ENCODE results near the gene PRKAR2A. TPM values are rescaled to one million over a fixed set of nuclear protein-coding genes. Genes with fewer than 3 reads are reported as not detected.

Gene PRKAR2A
- total RNA-seq, 1 experiment from 2014 or later: 51.5 TPM

DNA sequence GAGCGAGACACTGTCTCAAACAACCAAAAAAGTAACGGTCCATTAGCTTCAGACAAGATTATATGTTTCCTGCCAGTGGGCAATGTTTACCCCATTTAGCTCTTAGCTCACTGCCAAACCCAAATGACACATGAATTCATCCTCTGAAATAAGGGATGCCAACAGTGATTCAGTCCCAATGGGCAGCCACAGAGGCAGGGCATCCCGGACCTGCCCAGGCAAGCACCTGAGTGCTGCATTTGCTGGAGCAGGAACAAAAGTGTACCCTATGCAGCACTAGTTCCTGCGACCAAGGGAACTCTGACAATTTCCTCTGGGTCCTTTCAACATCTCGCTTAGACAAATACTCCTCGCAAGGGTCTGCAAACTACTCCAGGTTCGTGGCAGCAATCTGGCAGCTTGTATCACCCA is 138.6 kb downstream of the PRKAR2A start:
- Histone ChIP-seq H2AFZ (ENCODE audit: low read length) (no peak overlapping the region), H3K9me2 (replicated peaks; ENCODE audit: insufficient read depth, low read length) (no peaks in the 10 kb centered on the region), H3K4me2 (ENCODE audit: low read depth, low read length, poor library complexity, severe bottlenecking) (no peak overlapping the region), H3K27ac (ENCODE audit: low read length) (no peak overlapping the region), H3K9ac (ENCODE audit: low read length) (no peak overlapping the region), H4K20me1 (ENCODE audit: insufficient read depth, low read depth, low read length) (peaks cover 46% of the 10 kb centered on the region), H3K4me3 (ENCODE audit: low read length) (no peak overlapping the region), H3K79me2 (ENCODE audit: low read length) (peaks cover 96% of the 10 kb centered on the region), H3K36me3 (ENCODE audit: insufficient read depth, low read length) (peaks cover 45% of the 10 kb centered on the region), H3K4me1 (ENCODE audit: low read length) (no peaks in the 10 kb centered on the region; the same call in 1 of the 2 replicates), H3K27me3 (ENCODE audit: low read length) (no peaks in the 10 kb centered on the region), H3K9me3 (ENCODE audit: low read length) (no peaks in the 10 kb centered on the region)
- DNase-seq: no peak

DNA sequence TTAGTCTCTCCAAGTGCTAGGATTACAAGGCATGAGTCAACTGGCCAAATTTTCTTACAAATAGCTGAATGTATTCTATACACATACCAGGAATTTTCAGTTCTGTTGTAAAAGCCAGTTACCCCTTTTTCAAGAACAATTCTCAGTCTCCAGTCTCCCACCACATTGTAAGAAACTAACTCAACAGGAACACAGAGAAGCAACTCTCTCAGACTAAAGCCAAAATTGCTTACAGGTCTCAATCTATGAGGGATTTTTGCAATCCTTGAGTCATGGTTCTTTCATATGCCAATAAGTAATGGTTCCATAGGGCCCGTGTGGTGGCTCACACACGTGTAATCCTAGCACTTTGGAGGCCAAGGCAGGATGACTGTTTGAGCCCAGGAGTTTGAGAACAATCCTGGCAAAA is 139.2 kb downstream of the PRKAR2A start:
- Histone ChIP-seq H3K4me2 (ENCODE audit: low read depth, low read length, poor library complexity, severe bottlenecking) (no peak overlapping the region), H4K20me1 (ENCODE audit: insufficient read depth, low read depth, low read length) (peaks cover 50% of the 10 kb centered on the region), H3K9me2 (replicated peaks; ENCODE audit: insufficient read depth, low read length) (no peaks in the 10 kb centered on the region), H3K9me3 (ENCODE audit: low read length) (no peaks in the 10 kb centered on the region), H3K27ac (ENCODE audit: low read length) (no peak overlapping the region), H3K4me1 (ENCODE audit: low read length) (no peaks in the 10 kb centered on the region; the same call in 1 of the 2 replicates), H3K79me2 (ENCODE audit: low read length) (peaks cover 95% of the 10 kb centered on the region), H3K36me3 (ENCODE audit: insufficient read depth, low read length) (peaks cover 45% of the 10 kb centered on the region), H3K4me3 (ENCODE audit: low read length) (no peak overlapping the region), H3K9ac (ENCODE audit: low read length) (no peak overlapping the region), H3K27me3 (ENCODE audit: low read length) (no peaks in the 10 kb centered on the region), H2AFZ (ENCODE audit: low read length) (no peak overlapping the region)
- DNase-seq: no peak

DNA sequence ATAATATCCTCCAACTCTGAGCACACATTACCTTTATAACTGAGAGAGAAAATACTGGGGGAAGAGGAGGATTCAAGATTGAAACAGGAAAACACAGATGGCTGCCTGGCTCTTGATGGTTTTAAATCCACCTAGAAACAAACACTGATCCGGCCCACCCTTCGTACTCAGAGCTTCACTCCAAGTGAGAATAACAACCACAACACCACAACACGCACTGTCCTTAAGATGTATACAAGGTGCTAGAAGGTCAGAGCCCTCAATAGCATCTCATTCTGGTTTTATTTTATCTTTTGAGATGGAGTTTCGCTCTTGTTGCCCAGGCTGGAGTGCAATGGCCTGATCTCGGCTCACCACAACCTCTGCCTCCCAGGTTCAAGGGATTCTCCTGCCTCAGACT is 140.5 kb downstream of the PRKAR2A start:
- Histone ChIP-seq H2AFZ (ENCODE audit: low read length) (no peak overlapping the region), H3K27ac (ENCODE audit: low read length) (no peak overlapping the region), H3K36me3 (ENCODE audit: insufficient read depth, low read length) (peaks cover 46% of the 10 kb centered on the region), H3K27me3 (ENCODE audit: low read length) (no peaks in the 10 kb centered on the region), H4K20me1 (ENCODE audit: insufficient read depth, low read depth, low read length) (peaks cover 53% of the 10 kb centered on the region), H3K9me3 (ENCODE audit: low read length) (no peaks in the 10 kb centered on the region), H3K9me2 (replicated peaks; ENCODE audit: insufficient read depth, low read length) (no peaks in the 10 kb centered on the region), H3K79me2 (ENCODE audit: low read length) (peaks cover 96% of the 10 kb centered on the region), H3K9ac (ENCODE audit: low read length) (no peak overlapping the region), H3K4me2 (ENCODE audit: low read depth, low read length, poor library complexity, severe bottlenecking) (no peak overlapping the region), H3K4me1 (ENCODE audit: low read length) (no peaks in the 10 kb centered on the region), H3K4me3 (ENCODE audit: low read length) (no peak overlapping the region)
- DNase-seq: no peak

- Histone ChIP-seq H3K27me3 (ENCODE audit: low read length) (no peaks in the 10 kb centered on the region), H3K27ac (ENCODE audit: low read length) (no peak overlapping the region), H2AFZ (ENCODE audit: low read length) (no peak overlapping the region), H3K4me3 (ENCODE audit: low read length) (no peak overlapping the region), H3K79me2 (ENCODE audit: low read length) (peaks cover 98% of the 10 kb centered on the region), H3K4me2 (ENCODE audit: low read depth, low read length, poor library complexity, severe bottlenecking) (no peak overlapping the region), H3K9ac (ENCODE audit: low read length) (no peak overlapping the region), H3K36me3 (ENCODE audit: insufficient read depth, low read length) (peaks cover 49% of the 10 kb centered on the region), H3K9me3 (ENCODE audit: low read length) (no peaks in the 10 kb centered on the region), H4K20me1 (ENCODE audit: insufficient read depth, low read depth, low read length) (peaks cover 57% of the 10 kb centered on the region), H3K9me2 (replicated peaks; ENCODE audit: insufficient read depth, low read length) (no peaks in the 10 kb centered on the region), H3K4me1 (ENCODE audit: low read length) (no peaks in the 10 kb centered on the region)
- DNase-seq: no peak
Measured at GRCh38 chr3:48702320-48702920, 145.3 kb downstream of the PRKAR2A start.

GRCh38 chr3:48700731-48701405 is 146.8 kb downstream of the PRKAR2A start:
- Histone ChIP-seq H3K9ac (ENCODE audit: low read length) (no peak overlapping the region), H3K27ac (ENCODE audit: low read length) (no peak overlapping the region), H3K4me1 (ENCODE audit: low read length) (no peaks in the 10 kb centered on the region), H3K36me3 (ENCODE audit: insufficient read depth, low read length) (peaks cover 46% of the 10 kb centered on the region), H3K79me2 (ENCODE audit: low read length) (peaks cover 96% of the 10 kb centered on the region), H3K9me3 (ENCODE audit: low read length) (no peaks in the 10 kb centered on the region), H3K4me2 (ENCODE audit: low read depth, low read length, poor library complexity, severe bottlenecking) (no peak overlapping the region), H3K9me2 (replicated peaks; ENCODE audit: insufficient read depth, low read length) (no peaks in the 10 kb centered on the region), H3K27me3 (ENCODE audit: low read length) (no peaks in the 10 kb centered on the region), H2AFZ (ENCODE audit: low read length) (no peak overlapping the region), H4K20me1 (ENCODE audit: insufficient read depth, low read depth, low read length) (peaks cover 58% of the 10 kb centered on the region), H3K4me3 (ENCODE audit: low read length) (no peak overlapping the region)
- DNase-seq: no peak

GRCh38 chr3:48698891-48699290 is 148.8 kb downstream of the PRKAR2A start:
- Histone ChIP-seq H3K4me2 (ENCODE audit: low read depth, low read length, poor library complexity, severe bottlenecking) (no peak overlapping the region), H3K9me3 (ENCODE audit: low read length) (no peaks in the 10 kb centered on the region), H3K27me3 (ENCODE audit: low read length) (no peaks in the 10 kb centered on the region), H2AFZ (ENCODE audit: low read length) (no peak overlapping the region), H4K20me1 (ENCODE audit: insufficient read depth, low read depth, low read length) (peaks cover 67% of the 10 kb centered on the region), H3K79me2 (ENCODE audit: low read length) (peaks cover 89% of the 10 kb centered on the region), H3K9ac (ENCODE audit: low read length) (no peak overlapping the region), H3K4me1 (ENCODE audit: low read length) (no peaks in the 10 kb centered on the region), H3K27ac (ENCODE audit: low read length) (no peak overlapping the region), H3K4me3 (ENCODE audit: low read length) (no peak overlapping the region), H3K9me2 (replicated peaks; ENCODE audit: insufficient read depth, low read length) (no peaks in the 10 kb centered on the region), H3K36me3 (ENCODE audit: insufficient read depth, low read length) (peaks cover 57% of the 10 kb centered on the region)
- no peak for DNase-seq

DNA sequence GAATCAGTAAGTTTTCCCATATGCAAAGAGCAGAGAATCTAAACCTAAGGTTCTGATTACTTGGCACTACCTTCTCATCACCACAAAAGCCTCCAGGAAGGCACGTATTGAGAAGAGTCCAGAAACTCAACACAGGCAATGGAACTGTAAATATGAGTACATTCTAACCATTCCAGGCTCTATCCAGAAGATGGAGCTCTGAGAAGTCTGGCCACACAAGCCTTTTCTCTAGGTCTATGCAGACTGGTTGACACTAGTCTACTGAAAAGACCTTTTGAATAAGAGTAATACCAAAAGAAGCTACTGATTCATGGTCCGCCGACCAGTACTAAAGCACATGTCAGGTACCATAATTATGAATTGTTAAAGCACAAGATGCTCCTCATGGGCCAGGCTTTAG is 149.7 kb downstream of the PRKAR2A start:
- Histone ChIP-seq H3K27ac (ENCODE audit: low read length) (no peak overlapping the region), H3K36me3 (ENCODE audit: insufficient read depth, low read length) (peaks cover 65% of the 10 kb centered on the region), H3K9ac (ENCODE audit: low read length) (no peak overlapping the region), H4K20me1 (ENCODE audit: insufficient read depth, low read depth, low read length) (peaks cover 65% of the 10 kb centered on the region), H3K79me2 (ENCODE audit: low read length) (peaks cover 80% of the 10 kb centered on the region), H3K27me3 (ENCODE audit: low read length) (no peaks in the 10 kb centered on the region), H2AFZ (ENCODE audit: low read length) (no peak overlapping the region), H3K9me3 (ENCODE audit: low read length) (no peaks in the 10 kb centered on the region), H3K9me2 (replicated peaks; ENCODE audit: insufficient read depth, low read length) (no peaks in the 10 kb centered on the region), H3K4me1 (ENCODE audit: low read length) (no peaks in the 10 kb centered on the region), H3K4me2 (ENCODE audit: low read depth, low read length, poor library complexity, severe bottlenecking) (no peak overlapping the region), H3K4me3 (ENCODE audit: low read length) (no peak overlapping the region)
- DNase-seq: peak; percentile 51

GRCh38 chr3:48696601-48697000 is 151.1 kb downstream of the PRKAR2A start:
- Histone ChIP-seq H3K9me3 (ENCODE audit: low read length) (no peaks in the 10 kb centered on the region), H3K79me2 (ENCODE audit: low read length) (peaks cover 70% of the 10 kb centered on the region), H3K9me2 (replicated peaks; ENCODE audit: insufficient read depth, low read length) (no peaks in the 10 kb centered on the region), H3K4me2 (ENCODE audit: low read depth, low read length, poor library complexity, severe bottlenecking) (no peak overlapping the region), H3K9ac (ENCODE audit: low read length) (no peak overlapping the region), H3K36me3 (ENCODE audit: insufficient read depth, low read length) (peaks cover 62% of the 10 kb centered on the region), H3K4me1 (ENCODE audit: low read length) (no peaks in the 10 kb centered on the region), H3K27ac (ENCODE audit: low read length) (no peak overlapping the region), H2AFZ (ENCODE audit: low read length) (no peak overlapping the region), H3K27me3 (ENCODE audit: low read length) (no peaks in the 10 kb centered on the region), H4K20me1 (ENCODE audit: insufficient read depth, low read depth, low read length) (peaks cover 54% of the 10 kb centered on the region), H3K4me3 (ENCODE audit: low read length) (no peak overlapping the region)
- DNase-seq: no peak

Data from Karpas-422 (cell line).